Measurements from ENCODE around the gene PRELID1. TPM values are rescaled to one million over a fixed set of nuclear protein-coding genes. Genes with fewer than 3 reads are reported as not detected.
A peak's percentile ranks its signal among the peaks of the same experiment; 100 is the strongest.

The PRELID1 gene
- total RNA-seq, 2 experiments from 2014 or later: 104 TPM

DNA sequence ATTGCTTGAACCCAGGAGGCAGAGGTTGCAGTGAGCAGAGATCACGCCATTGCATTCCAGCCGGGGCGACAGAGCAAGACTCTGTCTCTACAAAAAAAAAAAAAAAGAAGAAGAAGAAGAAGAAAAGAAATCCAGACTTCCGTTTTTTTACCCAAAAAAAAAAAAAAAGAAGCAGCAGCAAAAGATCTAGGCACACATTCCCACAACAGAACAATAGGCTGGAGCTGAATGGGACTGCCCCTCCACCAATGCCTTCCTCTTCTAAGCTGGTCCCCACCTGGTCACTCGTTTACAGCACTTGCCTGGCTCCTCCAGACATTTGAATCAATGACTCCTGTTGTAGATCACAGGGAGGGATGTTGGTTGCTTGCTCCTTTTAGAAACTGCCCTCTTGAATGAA lies 49.5 kb downstream of the PRELID1 start:
- no peaks in the 10 kb centered on the region for H3K27me3 Mint-ChIP-seq
- no peak for DNase-seq
- no peak for ATAC-seq (ENCODE audit: low read depth)
- peaks cover 56% of the 10 kb centered on the region for H3K4me1 Mint-ChIP-seq
- peaks cover 11% of the 10 kb centered on the region for H3K36me3 Mint-ChIP-seq
- POLR2A ChIA-PET: interaction anchor here (0.7 to 3.0 kb wide), 2 partner anchors 73 to 96 kb away, joined by 5 to 11 read pairs; partner anchors contain the start of gene GRK6
- peak overlapping the region; percentile 47 for H3K4me3 Mint-ChIP-seq
- H3K9me3 Mint-ChIP-seq: peaks cover 12% of the 10 kb centered on the region
- peak overlapping the region; percentile 1 for H3K27ac Mint-ChIP-seq

DNA sequence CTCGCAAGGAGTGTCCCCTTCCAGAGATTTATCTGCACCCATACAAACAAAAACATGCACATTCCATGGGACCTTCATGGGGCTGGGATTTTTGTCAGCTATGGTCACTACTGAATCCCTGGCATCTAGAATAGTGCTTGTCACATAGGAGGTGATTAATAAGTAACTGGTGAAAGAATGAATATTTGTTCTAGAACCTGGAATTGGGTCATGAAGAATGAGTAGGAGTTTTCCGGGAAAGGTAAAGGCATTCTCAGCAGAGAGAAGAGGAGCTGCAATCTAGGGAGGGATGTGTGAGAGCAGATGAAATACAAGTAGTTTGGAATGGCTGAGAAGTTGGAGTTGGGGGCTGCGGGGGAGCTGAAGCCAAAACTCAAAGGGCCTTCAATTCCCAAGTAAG lies 50.7 kb downstream of the PRELID1 start:
- H3K9me3 Mint-ChIP-seq: peaks cover 12% of the 10 kb centered on the region
- H3K27ac Mint-ChIP-seq: no peak overlapping the region
- ATAC-seq (ENCODE audit: low read depth) (no peak), DNase-seq (no peak)
- H3K27me3 Mint-ChIP-seq: no peaks in the 10 kb centered on the region
- peaks cover 18% of the 10 kb centered on the region for H3K36me3 Mint-ChIP-seq
- H3K4me3 Mint-ChIP-seq: no peak overlapping the region
- H3K4me1 Mint-ChIP-seq: peaks cover 59% of the 10 kb centered on the region
- POLR2A ChIA-PET: interaction anchor here (1.4 kb wide), 1 partner anchor 73 kb away, joined by 3 read pairs; no protein-coding TSS in a partner anchor

GRCh38 chr5:177354711-177355110 lies 51.1 kb downstream of the PRELID1 start:
- peaks cover 21% of the 10 kb centered on the region for H3K36me3 Mint-ChIP-seq
- POLR2A ChIA-PET: interaction anchor here (1.4 to 1.6 kb wide), 3 partner anchors 51 to 73 kb away, joined by 3 to 5 read pairs (median 3); partner anchors contain the start of genes PRELID1 and RAB24
- no peak overlapping the region for H3K27ac Mint-ChIP-seq

DNA sequence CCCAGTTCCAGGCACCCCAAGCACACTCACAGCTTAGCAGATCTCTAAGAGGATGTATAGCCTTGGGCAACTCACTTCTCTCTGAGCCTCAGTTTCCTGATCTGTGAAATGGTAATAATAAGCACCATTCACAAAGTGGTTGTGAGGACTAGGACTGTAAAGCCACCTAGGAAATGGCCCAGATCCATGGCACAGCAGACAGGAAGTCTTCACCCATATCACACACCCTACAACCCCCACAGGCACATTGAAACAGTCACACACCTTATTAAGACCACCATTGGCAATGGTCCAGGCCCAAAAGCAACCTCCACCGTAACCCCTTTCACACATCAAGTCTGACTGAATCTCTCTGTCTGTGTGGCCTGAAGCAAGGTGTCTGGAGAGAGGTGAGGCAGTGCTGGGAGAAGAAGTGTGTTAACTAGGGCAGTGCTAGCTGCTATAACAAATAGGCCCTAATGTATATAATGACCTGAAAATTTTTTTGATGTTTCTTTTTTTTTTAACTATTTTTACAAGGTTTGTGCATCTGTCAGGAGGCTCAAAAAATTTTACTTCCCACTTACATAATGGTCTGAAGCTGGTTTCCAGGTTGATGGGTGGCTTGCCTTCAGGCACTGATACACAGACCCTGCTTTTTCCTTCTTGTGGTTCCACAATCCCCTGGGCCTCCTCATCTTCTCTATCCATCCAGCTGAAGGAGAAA lies 51.7 kb downstream of the PRELID1 start:
- POLR2A ChIA-PET: interaction anchor here (1.1 to 1.6 kb wide), 4 partner anchors 17 to 72 kb away, joined by 3 to 5 read pairs (median 4); partner anchors contain the start of genes PRELID1 and RAB24
- ATAC-seq (ENCODE audit: low read depth) (no peak), DNase-seq (no peak)
- H3K27me3 Mint-ChIP-seq: no peaks in the 10 kb centered on the region
- peak overlapping the region; percentile 6 for H3K4me3 Mint-ChIP-seq
- peaks cover 60% of the 10 kb centered on the region for H3K4me1 Mint-ChIP-seq
- H3K27ac Mint-ChIP-seq: no peak overlapping the region
- peaks cover 12% of the 10 kb centered on the region for H3K9me3 Mint-ChIP-seq
- peaks cover 24% of the 10 kb centered on the region for H3K36me3 Mint-ChIP-seq

More at GRCh38 chr5:177354711-177355110, 51.1 kb downstream of the PRELID1 start:
- peak overlapping the region; percentile 6 for H3K4me3 Mint-ChIP-seq
- no peaks in the 10 kb centered on the region for H3K27me3 Mint-ChIP-seq
- no peak for ATAC-seq (ENCODE audit: low read depth)
- no peak for DNase-seq
- peaks cover 12% of the 10 kb centered on the region for H3K9me3 Mint-ChIP-seq
- H3K4me1 Mint-ChIP-seq: peaks cover 60% of the 10 kb centered on the region

DNA sequence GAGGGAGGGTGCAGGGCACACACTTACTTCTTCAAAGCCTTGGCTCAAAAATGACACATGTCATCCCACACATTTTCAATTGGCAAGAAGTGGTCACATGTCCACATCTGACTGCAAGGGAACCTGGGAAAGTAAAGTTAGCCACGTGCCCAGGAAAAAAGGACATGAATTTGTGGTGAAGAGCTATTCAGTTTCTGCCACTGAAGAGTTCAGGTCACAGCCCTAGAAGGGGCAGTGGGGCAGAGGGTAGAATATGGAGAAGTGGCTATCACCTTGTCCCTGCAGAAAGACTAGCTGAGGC lies 52.2 kb downstream of the PRELID1 start:
- H3K4me3 Mint-ChIP-seq: no peak overlapping the region
- peaks cover 24% of the 10 kb centered on the region for H3K36me3 Mint-ChIP-seq
- H3K27ac Mint-ChIP-seq: no peak overlapping the region
- DNase-seq (no peak), ATAC-seq (ENCODE audit: low read depth) (no peak)
- H3K4me1 Mint-ChIP-seq: peaks cover 55% of the 10 kb centered on the region
- H3K27me3 Mint-ChIP-seq: no peaks in the 10 kb centered on the region
- POLR2A ChIA-PET: interaction anchor here (1.1 to 2.6 kb wide), 5 partner anchors 17 to 76 kb away, joined by 3 to 13 read pairs (median 5); partner anchors contain the start of genes PRELID1 and RAB24
- H3K9me3 Mint-ChIP-seq: peaks cover 12% of the 10 kb centered on the region

Other genes starting within 250 kb of the PRELID1 start
- 1 to 10 TPM; 1.9 to 2.3 TPM for gene FGFR4, start 216.9 kb upstream of the PRELID1 start, total RNA-seq
- 100 to 1,000 TPM in 1 of 2 experiments, 10 to 100 TPM in 1; 96.2 to 101 TPM for gene NSD1, start 170.0 kb upstream of the PRELID1 start, total RNA-seq
- 10 to 100 TPM; 39.0 to 46.6 TPM for gene RAB24, start 80 bp upstream of the PRELID1 start, total RNA-seq
- gene MXD3, start 8.1 kb downstream of the PRELID1 start, total RNA-seq: 10 to 100 TPM; 85.0 to 94.0 TPM
- gene LMAN2, start 47.9 kb downstream of the PRELID1 start, total RNA-seq: 100 to 1,000 TPM; 110 to 116 TPM
- 100 to 1,000 TPM; 113 to 124 TPM for gene RGS14, start 54.1 kb downstream of the PRELID1 start, total RNA-seq
- gene SLC34A1, start 80.6 kb downstream of the PRELID1 start, total RNA-seq: 1 to 10 TPM; 1.9 to 2.1 TPM
- gene PFN3, start 96.9 kb downstream of the PRELID1 start, total RNA-seq: not detected
- 1 to 10 TPM; 2.2 to 2.8 TPM for gene F12, start 105.8 kb downstream of the PRELID1 start, total RNA-seq
- gene GRK6, start 122.9 kb downstream of the PRELID1 start, total RNA-seq: 100 to 1,000 TPM; 181 to 186 TPM
- gene PRR7, start 143.0 kb downstream of the PRELID1 start, total RNA-seq: 10 to 100 TPM; 10.0 to 10.6 TPM
- gene DBN1, start 169.8 kb downstream of the PRELID1 start, total RNA-seq: 10 to 100 TPM; 82.5 to 87.0 TPM
- 10 to 100 TPM; 51.6 to 60.6 TPM for gene PDLIM7, start 193.8 kb downstream of the PRELID1 start, total RNA-seq
- gene DOK3, start 206.0 kb downstream of the PRELID1 start, total RNA-seq: 1 to 10 TPM; 3.7 to 6.0 TPM
- 100 to 1,000 TPM; 132 to 135 TPM for gene DDX41, start 213.2 kb downstream of the PRELID1 start, total RNA-seq